PFSK-1 (cell line): ENCODE data around the gene TAS2R1.

Source experiments
- FOXP2 ChIP-seq: optimal IDR thresholded peaks from 2 replicates; pipeline ENCODE3; 2011; ENCODE audit warnings: borderline replicate concordance, control low read depth, inconsistent platforms; ENCODE audit not compliant: insufficient read depth; ENCODE audit errors: extremely low read length, extremely low read depth
- POLR2AphosphoS5 ChIP-seq: IDR thresholded peaks from 2 replicates; pipeline ENCODE4 v1.6.1; 2012; ENCODE audit warnings: low read depth, mild to moderate bottlenecking, control low read depth, low read length, moderate library complexity
- TF ChIP-seq, protein P1 (sequence below), 2 experiments: IDR thresholded peaks; 2 replicates each; pipeline versions ENCODE4 v1.6.1 to v1.8.0; 2011 to 2012; ENCODE audit warnings: low read depth in 2 of 2, low read length in 2 of 2, control low read depth in 1 of 2, inconsistent platforms in 1 of 2, mild to moderate bottlenecking in 1 of 2, moderate library complexity in 1 of 2; ENCODE audit not compliant: insufficient read depth in 1 of 2

GRCh38 chr5:9610969-9611368 lies 19.2 kb downstream of the TAS2R1 start:
- TF ChIP-seq POLR2AphosphoS5 (no peak), FOXP2 (no peak)
- TF ChIP-seq, protein P1, sequence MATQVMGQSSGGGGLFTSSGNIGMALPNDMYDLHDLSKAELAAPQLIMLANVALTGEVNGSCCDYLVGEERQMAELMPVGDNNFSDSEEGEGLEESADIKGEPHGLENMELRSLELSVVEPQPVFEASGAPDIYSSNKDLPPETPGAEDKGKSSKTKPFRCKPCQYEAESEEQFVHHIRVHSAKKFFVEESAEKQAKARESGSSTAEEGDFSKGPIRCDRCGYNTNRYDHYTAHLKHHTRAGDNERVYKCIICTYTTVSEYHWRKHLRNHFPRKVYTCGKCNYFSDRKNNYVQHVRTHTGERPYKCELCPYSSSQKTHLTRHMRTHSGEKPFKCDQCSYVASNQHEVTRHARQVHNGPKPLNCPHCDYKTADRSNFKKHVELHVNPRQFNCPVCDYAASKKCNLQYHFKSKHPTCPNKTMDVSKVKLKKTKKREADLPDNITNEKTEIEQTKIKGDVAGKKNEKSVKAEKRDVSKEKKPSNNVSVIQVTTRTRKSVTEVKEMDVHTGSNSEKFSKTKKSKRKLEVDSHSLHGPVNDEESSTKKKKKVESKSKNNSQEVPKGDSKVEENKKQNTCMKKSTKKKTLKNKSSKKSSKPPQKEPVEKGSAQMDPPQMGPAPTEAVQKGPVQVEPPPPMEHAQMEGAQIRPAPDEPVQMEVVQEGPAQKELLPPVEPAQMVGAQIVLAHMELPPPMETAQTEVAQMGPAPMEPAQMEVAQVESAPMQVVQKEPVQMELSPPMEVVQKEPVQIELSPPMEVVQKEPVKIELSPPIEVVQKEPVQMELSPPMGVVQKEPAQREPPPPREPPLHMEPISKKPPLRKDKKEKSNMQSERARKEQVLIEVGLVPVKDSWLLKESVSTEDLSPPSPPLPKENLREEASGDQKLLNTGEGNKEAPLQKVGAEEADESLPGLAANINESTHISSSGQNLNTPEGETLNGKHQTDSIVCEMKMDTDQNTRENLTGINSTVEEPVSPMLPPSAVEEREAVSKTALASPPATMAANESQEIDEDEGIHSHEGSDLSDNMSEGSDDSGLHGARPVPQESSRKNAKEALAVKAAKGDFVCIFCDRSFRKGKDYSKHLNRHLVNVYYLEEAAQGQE (IDR thresholded peaks at IDR 0.05; ENCODE audit: insufficient read depth in 1 of 2, low read depth in 2 of 2, low read length in 2 of 2), result no peak
